ENCODE measurements around the gene GRIK3.

DNA sequence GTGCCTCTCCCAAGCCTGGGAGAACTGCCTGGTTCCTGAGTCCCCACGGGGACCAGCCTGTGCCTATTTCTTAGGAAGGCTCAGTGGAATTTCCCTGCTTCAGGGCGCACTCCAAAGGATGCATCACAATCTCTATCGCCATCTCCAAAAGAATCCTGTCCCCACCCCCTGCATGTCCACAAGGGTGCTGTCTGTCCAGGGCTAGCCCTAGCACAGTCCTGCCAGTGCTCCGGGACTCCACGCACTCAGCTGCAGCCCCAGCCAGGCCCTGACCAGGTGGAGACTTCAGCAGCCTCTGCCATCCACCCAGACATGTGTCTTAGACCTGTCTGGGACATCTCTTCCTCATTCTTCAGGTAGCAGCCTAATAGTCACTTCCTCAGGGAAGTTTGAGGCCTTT lies 199.7 kb downstream of the GRIK3 start:
- TF ChIP-seq CREB1 (IDR thresholded peaks at IDR 0.05; ENCODE audit: low read depth) (no peak), CEBPB (IDR thresholded peaks at IDR 0.05) (no peak), TEAD4 (IDR thresholded peaks at IDR 0.05) (no peak), MAX (IDR thresholded peaks at IDR 0.05) (no peak)
